SIG-M5 treated with dmso at 0.1 percent for 504 hours (cell line): Measurements from ENCODE around the gene CLN6.
"Not testable (repeated sequence)": the region's sequence is repeated elsewhere in the genome, so short reads cannot be mapped to it uniquely, and the experiment has no call there.

ENCODE experiments used
- DNase-seq: peaks from one replicate; lab custom pipeline; 2025; ENCODE audit not compliant: unreplicated experiment; lab: John Stamatoyannopoulos, UW

The CLN6 gene

GRCh38 chr15:68256675-68257450 is 27.3 kb upstream of the CLN6 start:
- DNase-seq: peak; percentile 91

- peak; percentile 82 for DNase-seq
Measured at GRCh38 chr15:68252925-68253534, 23.5 kb upstream of the CLN6 start.

- DNase-seq: no peak
Measured at GRCh38 chr15:68249058-68249713, 19.7 kb upstream of the CLN6 start.

- DNase-seq: no peak
Measured at GRCh38 chr15:68244235-68244634, 14.7 kb upstream of the CLN6 start.

- no peak for DNase-seq
Measured at GRCh38 chr15:68241088-68241935, 11.8 kb upstream of the CLN6 start.

GRCh38 chr15:68239025-68239424 is 9.5 kb upstream of the CLN6 start:
- no peak for DNase-seq

GRCh38 chr15:68235022-68235421 is 5.5 kb upstream of the CLN6 start:
- no peak for DNase-seq

GRCh38 chr15:68234520-68234919 is 5.0 kb upstream of the CLN6 start:
- DNase-seq: not testable (repeated sequence)

GRCh38 chr15:68234060-68234459 is 4.5 kb upstream of the CLN6 start:
- no peak for DNase-seq

GRCh38 chr15:68232937-68233336 is 3.4 kb upstream of the CLN6 start:
- DNase-seq: peak; percentile 87

GRCh38 chr15:68232449-68232848 is 2.9 kb upstream of the CLN6 start:
- DNase-seq: peak; percentile 17

GRCh38 chr15:68231102-68231818 is 1.7 kb upstream of the CLN6 start:
- no peak for DNase-seq

- peak; percentile 21 for DNase-seq
Measured at GRCh38 chr15:68230157-68231100, 901 bp upstream of the CLN6 start.

- DNase-seq: peak; percentile 34
Measured at GRCh38 chr15:68228971-68229385, 550 bp downstream of the CLN6 start.

GRCh38 chr15:68228143-68228970 is 1.2 kb downstream of the CLN6 start:
- DNase-seq: peak; percentile 62

- DNase-seq: no peak
Measured at GRCh38 chr15:68227643-68228142, 1.8 kb downstream of the CLN6 start.

GRCh38 chr15:68225442-68225841 is 4.1 kb downstream of the CLN6 start:
- not testable (repeated sequence) for DNase-seq

GRCh38 chr15:68224546-68225250 is 4.8 kb downstream of the CLN6 start:
- peak; percentile 50 for DNase-seq
